Heart left ventricle (tissue), 13 donors: Measurements from ENCODE around the gene SUSD4.

Experiments used
- CTCF ChIP-seq, 12 donors: fragments of 200-600 bp; sonication (generic) in 4 of 12; IDR thresholded peaks; one replicate each; pipeline versions ENCODE4 v1.5.0 to v1.8.0; 2018 to 2022; ENCODE audit warnings: antibody characterized with exemption in 12 of 12, mild to moderate bottlenecking in 5 of 12
- POLR2A ChIP-seq, 2 donors: fragments of 450-650 bp; IDR thresholded peaks; one replicate each; pipeline ENCODE4 v1.6.1; 2017; ENCODE audit warnings: antibody characterized with exemption in 2 of 2, mild to moderate bottlenecking in 2 of 2, moderate library complexity in 2 of 2
- donor health status: ischemic (EF 13 %, LVEDD 7.1; RV severe dilation, severe dysfunction).
- donor health status: DM: no; HTN: yes; CAD: no.
- donor health status: DM: no; HTN: no; CAD: no.
- donor health status: ischemic (EF 25% LVEDD 6.9; RV normal size, moderate dysfunction).
- donor health status: ischemic (EF 25% LVEDD 5.7; RV mildly dilated, moderate dysfunction).
- donor health status: ischemic (EF 35%, LVEDD 5.7; RV mildly dilated, moderate dysfunction).
- donor health status: nonischemic (EF 11% LVEDD 7.7; RV severe dilation, severe dysfunction).
- donor health status: DM: yes; HTN: yes; CAD: no.
- donor health status: PGD.
- donor health status: ischemic (EF 29% LVEDD 5.4; RV normal size, mild dysfunction).
- donor health status: nonischemic (EF 23%, LVEDD 6.1; RV moderate dilation, normal function).

DNA sequence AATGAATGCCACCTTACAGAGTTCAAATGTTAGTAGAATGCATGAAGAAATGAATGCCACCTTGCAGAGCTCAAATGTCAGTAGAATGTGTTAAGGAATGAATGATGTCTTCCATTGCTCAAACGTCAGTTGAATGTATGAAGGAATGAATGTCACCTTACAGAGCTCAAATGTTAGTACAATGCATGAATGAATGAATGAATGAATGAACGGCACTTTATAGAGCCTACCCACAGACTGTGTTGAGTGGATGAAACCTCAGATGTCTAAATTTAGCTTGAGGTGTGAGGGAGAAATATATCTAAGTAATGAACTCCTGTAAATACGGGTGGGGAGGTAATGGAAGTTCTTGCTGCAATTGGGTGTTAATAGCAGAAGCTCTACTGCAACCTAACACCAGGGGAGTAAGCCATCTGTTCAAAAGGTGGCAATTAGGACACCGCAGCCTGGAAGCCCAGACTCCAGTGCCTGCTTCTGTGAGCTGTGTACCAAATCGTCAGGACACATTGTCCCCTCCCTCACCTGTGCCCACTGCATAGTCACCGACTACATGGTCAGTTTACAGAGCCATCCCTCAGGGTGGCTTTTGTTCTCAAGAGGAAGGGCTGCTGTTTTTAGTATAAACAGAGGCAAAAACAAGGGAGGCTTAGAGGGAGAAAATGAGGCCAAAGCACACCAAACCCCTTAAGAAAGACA is 26.7 kb downstream of the SUSD4 start:
- no peak for TF ChIP-seq CTCF (IDR thresholded peaks at IDR 0.05)
- no peak for TF ChIP-seq POLR2A (IDR thresholded peaks at IDR 0.05)
